IPS-15b (cell line): ENCODE data around the gene LRRC4C.

Source experiments
- H3K27me3 ChIP-seq: one replicate; pipeline ENCODE4 v1.6.1; 2013; ENCODE audit warnings: low read length; ENCODE audit not compliant: control insufficient read depth, insufficient read depth
- H3K36me3 ChIP-seq: one replicate; pipeline ENCODE4 v1.6.1; 2013; ENCODE audit warnings: low read length; ENCODE audit not compliant: control insufficient read depth, insufficient read depth
- H3K4me1 ChIP-seq: one replicate; pipeline ENCODE4 v1.6.1; 2013; ENCODE audit warnings: mild to moderate bottlenecking, low read length; ENCODE audit not compliant: control insufficient read depth, insufficient read depth
- H3K4me3 ChIP-seq: one replicate; pipeline ENCODE4 v1.5.1; 2013; ENCODE audit warnings: low read depth, low read length
- H3K9ac ChIP-seq: one replicate; pipeline ENCODE4 v1.6.1; 2013; ENCODE audit warnings: low read depth, mild to moderate bottlenecking, low read length
- H3K9me3 ChIP-seq: one replicate; pipeline ENCODE4 v1.6.1; 2013; ENCODE audit warnings: mild to moderate bottlenecking, low read length; ENCODE audit not compliant: control insufficient read depth, insufficient read depth

Gene LRRC4C

GRCh38 chr11:40689823-40690222 is 769.6 kb downstream of the LRRC4C start:
- Histone ChIP-seq H3K9ac (no peak overlapping the region), H3K27me3 (no peaks in the 10 kb centered on the region), H3K36me3 (no peaks in the 10 kb centered on the region)

GRCh38 chr11:40688369-40688768 is 771.1 kb downstream of the LRRC4C start:
- peaks cover 17% of the 10 kb centered on the region for H3K4me1 ChIP-seq

More at GRCh38 chr11:40689823-40690222, 769.6 kb downstream of the LRRC4C start:
- no peak overlapping the region for H3K4me3 ChIP-seq
- peaks cover 17% of the 10 kb centered on the region for H3K4me1 ChIP-seq
- no peaks in the 10 kb centered on the region for H3K9me3 ChIP-seq

GRCh38 chr11:40686765-40687164 is 772.7 kb downstream of the LRRC4C start:
- no peaks in the 10 kb centered on the region for H3K27me3 ChIP-seq
- H3K4me1 ChIP-seq, result peaks cover 7% of the 10 kb centered on the region
- H3K9me3 ChIP-seq, result no peaks in the 10 kb centered on the region
- H3K9ac ChIP-seq, result no peak overlapping the region
- H3K36me3 ChIP-seq, result no peaks in the 10 kb centered on the region
- no peak overlapping the region for H3K4me3 ChIP-seq

More at GRCh38 chr11:40688369-40688768, 771.1 kb downstream of the LRRC4C start:
- Histone ChIP-seq H3K9me3 (no peaks in the 10 kb centered on the region), H3K4me3 (no peak overlapping the region), H3K27me3 (no peaks in the 10 kb centered on the region), H3K36me3 (no peaks in the 10 kb centered on the region), H3K9ac (no peak overlapping the region)

- no peaks in the 10 kb centered on the region for H3K27me3 ChIP-seq
- no peaks in the 10 kb centered on the region for H3K9me3 ChIP-seq
- H3K4me1 ChIP-seq, result peaks cover 10% of the 10 kb centered on the region
- H3K9ac ChIP-seq, result no peak overlapping the region
- no peak overlapping the region for H3K4me3 ChIP-seq
- H3K36me3 ChIP-seq, result no peaks in the 10 kb centered on the region
These were observed 776.4 kb downstream of the LRRC4C start for GRCh38 chr11:40683010-40683409.

GRCh38 chr11:40679276-40679675 is 780.2 kb downstream of the LRRC4C start:
- no peak overlapping the region for H3K4me3 ChIP-seq
- H3K36me3 ChIP-seq, result no peaks in the 10 kb centered on the region
- peaks cover 10% of the 10 kb centered on the region for H3K4me1 ChIP-seq
- no peaks in the 10 kb centered on the region for H3K27me3 ChIP-seq
- H3K9ac ChIP-seq, result no peak overlapping the region
- no peaks in the 10 kb centered on the region for H3K9me3 ChIP-seq

GRCh38 chr11:40647295-40647694 is 812.2 kb downstream of the LRRC4C start:
- H3K27me3 ChIP-seq, result no peaks in the 10 kb centered on the region
- no peak overlapping the region for H3K4me3 ChIP-seq
- peaks cover 3% of the 10 kb centered on the region for H3K4me1 ChIP-seq
- H3K9ac ChIP-seq, result no peak overlapping the region
- H3K9me3 ChIP-seq, result peaks cover 5% of the 10 kb centered on the region
- no peaks in the 10 kb centered on the region for H3K36me3 ChIP-seq

- Histone ChIP-seq H3K36me3 (no peaks in the 10 kb centered on the region), H3K4me1 (peaks cover 3% of the 10 kb centered on the region), H3K4me3 (no peak overlapping the region), H3K9ac (no peak overlapping the region), H3K27me3 (no peaks in the 10 kb centered on the region), H3K9me3 (no peaks in the 10 kb centered on the region)
These were observed 817.2 kb downstream of the LRRC4C start for GRCh38 chr11:40642284-40642683.

- Histone ChIP-seq H3K9me3 (no peaks in the 10 kb centered on the region), H3K9ac (no peak overlapping the region), H3K4me3 (no peak overlapping the region), H3K4me1 (no peaks in the 10 kb centered on the region), H3K27me3 (no peaks in the 10 kb centered on the region), H3K36me3 (no peaks in the 10 kb centered on the region)
These were observed 839.8 kb downstream of the LRRC4C start for GRCh38 chr11:40619654-40620053.

- Histone ChIP-seq H3K27me3 (no peaks in the 10 kb centered on the region), H3K9ac (no peak overlapping the region), H3K9me3 (no peaks in the 10 kb centered on the region), H3K4me3 (no peak overlapping the region), H3K36me3 (no peaks in the 10 kb centered on the region), H3K4me1 (no peaks in the 10 kb centered on the region)
These were observed 852.7 kb downstream of the LRRC4C start for GRCh38 chr11:40606800-40607199.

GRCh38 chr11:40602866-40603552 is 856.4 kb downstream of the LRRC4C start:
- no peak overlapping the region for H3K9ac ChIP-seq
- H3K27me3 ChIP-seq, result no peaks in the 10 kb centered on the region
- H3K4me3 ChIP-seq, result no peak overlapping the region
- no peaks in the 10 kb centered on the region for H3K4me1 ChIP-seq
- H3K9me3 ChIP-seq, result no peaks in the 10 kb centered on the region
- H3K36me3 ChIP-seq, result no peaks in the 10 kb centered on the region

GRCh38 chr11:40597546-40598113 is 861.8 kb downstream of the LRRC4C start:
- Histone ChIP-seq H3K9ac (no peak overlapping the region), H3K27me3 (no peaks in the 10 kb centered on the region), H3K4me3 (no peak overlapping the region), H3K4me1 (no peaks in the 10 kb centered on the region), H3K9me3 (no peaks in the 10 kb centered on the region), H3K36me3 (no peaks in the 10 kb centered on the region)

- no peak overlapping the region for H3K4me3 ChIP-seq
- no peaks in the 10 kb centered on the region for H3K9me3 ChIP-seq
These were observed 886.1 kb downstream of the LRRC4C start for GRCh38 chr11:40573254-40573891.

More at GRCh38 chr11:40573254-40573891, 886.1 kb downstream of the LRRC4C start:
- no peaks in the 10 kb centered on the region for H3K36me3 ChIP-seq
- no peaks in the 10 kb centered on the region for H3K4me1 ChIP-seq
- H3K9ac ChIP-seq, result no peak overlapping the region
- H3K27me3 ChIP-seq, result no peaks in the 10 kb centered on the region
